Osteocyte (in vitro differentiated cells): ENCODE data around the gene AP2B1. TPM values are rescaled to one million over a fixed set of nuclear protein-coding genes. Genes with fewer than 3 reads are reported as not detected.

Source experiments
- DNase-seq: peaks from one replicate; pipeline ENCODE4 v3.0.0; 2021; ENCODE audit warnings: mixed read lengths; ENCODE audit not compliant: unreplicated experiment; ENCODE audit errors: extremely low spot score
- H3K27ac Mint-ChIP-seq: one replicate; pipeline ENCODE4 v1.8.0; 2021; ENCODE audit warnings: mild to moderate bottlenecking, mixed read lengths; ENCODE audit not compliant: unreplicated experiment
- H3K27me3 Mint-ChIP-seq: one replicate; pipeline ENCODE4 v1.8.0; 2021; ENCODE audit warnings: mixed read lengths; ENCODE audit not compliant: unreplicated experiment
- H3K36me3 Mint-ChIP-seq: one replicate; pipeline ENCODE4 v1.8.0; 2021; ENCODE audit warnings: mixed read lengths; ENCODE audit not compliant: unreplicated experiment
- H3K4me1 Mint-ChIP-seq: one replicate; pipeline ENCODE4 v1.8.0; 2021; ENCODE audit warnings: mixed read lengths; ENCODE audit not compliant: unreplicated experiment
- H3K4me3 Mint-ChIP-seq: one replicate; pipeline ENCODE4 v1.8.0; 2021; ENCODE audit warnings: mild to moderate bottlenecking, moderate library complexity, mixed read lengths; ENCODE audit not compliant: unreplicated experiment
- H3K9me3 Mint-ChIP-seq: one replicate; pipeline ENCODE4 v1.8.0; 2021; ENCODE audit warnings: mixed read lengths; ENCODE audit not compliant: unreplicated experiment
- CTCF ChIP-seq: fragments of 200-600 bp; sonication (generic); IDR thresholded peaks from 2 replicates; pipeline ENCODE4 v1.5.0; 2021; ENCODE audit warnings: antibody characterized with exemption, mild to moderate bottlenecking, moderate library complexity
- total RNA-seq: library from RNA; stranded (reverse); gene quantifications from 2 replicates; pipeline ENCODE4 v1.2.1, GENCODE V29; 2021

The AP2B1 gene
- total RNA-seq, 1 donor from 2014 or later, result 201 TPM

GRCh38 chr17:35773129-35773528 is 186.0 kb downstream of the AP2B1 start:
- Mint-ChIP-seq H3K4me1 (peaks cover 33% of the 10 kb centered on the region), H3K9me3 (no peaks in the 10 kb centered on the region), H3K27me3 (peaks cover 5% of the 10 kb centered on the region), H3K36me3 (no peaks in the 10 kb centered on the region), H3K4me3 (no peak overlapping the region), H3K27ac (no peak overlapping the region)
- TF ChIP-seq CTCF, result no peak
- no peak for DNase-seq

- peak overlapping the region; percentile 88 for H3K27ac Mint-ChIP-seq
- TF ChIP-seq CTCF, result no peak
These were observed 186.7 kb downstream of the AP2B1 start for GRCh38 chr17:35773679-35774425.

GRCh38 chr17:35774499-35774898 is 187.4 kb downstream of the AP2B1 start:
- peaks cover 40% of the 10 kb centered on the region for H3K4me1 Mint-ChIP-seq
- TF ChIP-seq CTCF, result no peak
- no peak overlapping the region for H3K4me3 Mint-ChIP-seq
- H3K36me3 Mint-ChIP-seq, result no peaks in the 10 kb centered on the region
- H3K27me3 Mint-ChIP-seq, result peaks cover 5% of the 10 kb centered on the region
- H3K9me3 Mint-ChIP-seq, result no peaks in the 10 kb centered on the region
- peak overlapping the region; percentile 88 for H3K27ac Mint-ChIP-seq
- DNase-seq, result no peak

More at GRCh38 chr17:35773679-35774425, 186.7 kb downstream of the AP2B1 start:
- no peak for DNase-seq
- Mint-ChIP-seq H3K27me3 (peaks cover 5% of the 10 kb centered on the region), H3K4me1 (peaks cover 39% of the 10 kb centered on the region), H3K9me3 (no peaks in the 10 kb centered on the region), H3K36me3 (no peaks in the 10 kb centered on the region), H3K4me3 (peak overlapping the region; percentile 1)

DNA sequence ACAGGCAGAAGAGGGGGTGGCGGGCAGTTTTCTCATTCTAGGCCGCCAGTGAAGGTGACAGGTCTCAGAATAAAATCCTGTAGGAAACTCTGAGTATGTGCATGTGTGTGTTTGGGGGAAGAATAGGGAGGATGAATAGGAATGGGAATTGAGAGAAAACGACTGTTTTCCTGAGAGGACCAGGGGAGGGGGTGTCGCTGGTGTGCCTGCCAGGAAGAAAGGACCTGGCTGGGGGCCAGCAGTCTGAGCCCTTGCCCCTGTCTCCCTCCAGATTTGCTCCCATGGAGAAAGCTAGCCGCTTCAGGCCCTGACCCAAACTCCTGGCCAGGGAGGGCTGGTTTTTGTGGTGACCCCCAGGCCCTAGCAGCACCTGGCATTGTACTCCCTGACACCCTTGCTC is 187.9 kb downstream of the AP2B1 start:
- no peak for DNase-seq
- Mint-ChIP-seq H3K27ac (no peak overlapping the region), H3K9me3 (no peaks in the 10 kb centered on the region), H3K4me3 (no peak overlapping the region), H3K36me3 (no peaks in the 10 kb centered on the region), H3K27me3 (peaks cover 5% of the 10 kb centered on the region), H3K4me1 (peaks cover 40% of the 10 kb centered on the region)
- TF ChIP-seq CTCF, result no peak

DNA sequence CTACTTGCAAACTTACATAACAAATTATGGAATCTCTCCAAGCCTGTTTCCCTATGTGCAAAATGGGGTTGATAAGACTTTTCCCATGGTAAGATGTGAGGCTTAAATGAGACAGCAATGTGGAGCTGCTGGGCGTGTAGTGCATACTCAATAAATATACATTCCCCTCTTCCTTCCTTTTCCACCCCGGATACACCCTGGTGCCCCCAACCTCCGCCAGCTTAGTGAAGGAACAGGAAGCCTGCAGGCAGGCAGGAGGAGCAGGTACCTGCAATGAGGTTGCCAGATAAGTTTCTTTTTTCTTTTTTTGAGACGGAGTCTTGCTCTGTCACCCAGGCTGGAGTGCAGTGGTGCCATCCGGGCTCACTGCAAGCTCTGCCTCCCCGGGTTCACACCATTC is 188.5 kb downstream of the AP2B1 start:
- Mint-ChIP-seq H3K27me3 (peaks cover 5% of the 10 kb centered on the region), H3K4me3 (no peak overlapping the region), H3K9me3 (no peaks in the 10 kb centered on the region), H3K4me1 (peaks cover 40% of the 10 kb centered on the region), H3K27ac (no peak overlapping the region), H3K36me3 (no peaks in the 10 kb centered on the region)
- DNase-seq, result no peak
- no peak for TF ChIP-seq CTCF

Other genes starting within 250 kb of the AP2B1 start
- gene SLFN11, start 213.7 kb upstream of the AP2B1 start, total RNA-seq, result 23.8 and 27.5 TPM in 2 replicates
- 24.2 and 24.4 TPM in 2 replicates for gene SLFN12, start 154.8 kb upstream of the AP2B1 start, total RNA-seq
- 6.4 and 9.0 TPM in 2 replicates for gene SLFN13, start 138.6 kb upstream of the AP2B1 start, total RNA-seq
- not detected in 2 replicates for gene SLFN12L, start 49.6 kb upstream of the AP2B1 start, total RNA-seq
- gene SLFN14, start 26.5 kb upstream of the AP2B1 start, total RNA-seq, result not detected in 2 replicates
- gene PEX12, start 8.8 kb upstream of the AP2B1 start, total RNA-seq, result 6.9 and 7.0 TPM in 2 replicates
- 15.6 and 16.2 TPM in 2 replicates for gene RASL10B, start 144.3 kb downstream of the AP2B1 start, total RNA-seq
- not detected in 2 replicates for gene GAS2L2, start 165.9 kb downstream of the AP2B1 start, total RNA-seq
- not detected in 2 replicates for gene C17orf50, start 173.6 kb downstream of the AP2B1 start, total RNA-seq
- 0.73 and 0.75 TPM in 2 replicates for gene MMP28, start 208.3 kb downstream of the AP2B1 start, total RNA-seq
- gene TAF15, start 222.2 kb downstream of the AP2B1 start, total RNA-seq, result 157 and 170 TPM in 2 replicates